ENCODE data around the gene MLH1. TPM values are rescaled to one million over a fixed set of nuclear protein-coding genes. Genes with fewer than 3 reads are reported as not detected.

The MLH1 gene
- total RNA-seq, 2 donors from 2014 or later: 17.5 to 36.5 TPM

DNA sequence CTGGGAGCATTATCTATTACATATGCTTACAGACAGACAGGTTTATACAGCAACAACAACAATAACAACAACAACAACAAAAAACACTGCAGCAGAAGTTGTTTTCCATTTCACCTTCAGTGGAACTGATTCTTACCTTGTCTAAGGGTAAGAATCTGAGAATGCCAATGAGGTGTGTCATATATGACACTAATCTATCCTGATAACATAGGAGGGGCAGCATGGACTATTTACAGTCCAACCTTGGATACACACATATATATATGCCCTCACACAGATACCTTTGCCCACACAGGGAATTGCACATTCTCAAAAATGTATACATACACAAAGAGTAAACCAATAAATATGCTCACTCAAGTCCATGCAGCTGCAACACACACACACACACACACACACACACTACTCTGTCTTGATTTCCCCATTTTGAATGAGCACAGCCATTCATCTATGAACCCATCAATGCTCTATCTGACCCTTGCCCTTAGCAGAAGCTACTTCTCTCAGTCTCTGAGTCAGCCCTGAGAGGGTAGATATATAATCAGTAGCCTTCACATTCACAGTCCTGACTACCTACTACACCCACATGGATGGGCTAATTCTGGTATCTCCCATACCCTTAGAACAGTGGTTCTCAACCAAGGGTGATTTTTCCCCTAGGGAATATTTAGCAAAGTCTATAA is 38.7 kb upstream of the MLH1 start:
- peak overlapping the region; percentile 20 for H3K27ac ChIP-seq
- H3K36me3 ChIP-seq: no peaks in the 10 kb centered on the region
- no peak overlapping the region for H3K4me3 ChIP-seq
- intact Hi-C loops (cut with DNase I): loop anchor here (5.0 kb wide), 1 partner anchor 52 kb away; no protein-coding TSS in a partner anchor
- H3K9me3 ChIP-seq: no peaks in the 10 kb centered on the region
- H3K4me1 ChIP-seq: no peaks in the 10 kb centered on the region
- H3K9ac ChIP-seq (ENCODE audit: low read depth in 2 of 2, low read length in 2 of 2): peak overlapping the region in 1 of 2 donors; percentile 31
- no peak for DNase-seq
- H3K27me3 ChIP-seq: no peaks in the 10 kb centered on the region
- TF ChIP-seq, protein P1, sequence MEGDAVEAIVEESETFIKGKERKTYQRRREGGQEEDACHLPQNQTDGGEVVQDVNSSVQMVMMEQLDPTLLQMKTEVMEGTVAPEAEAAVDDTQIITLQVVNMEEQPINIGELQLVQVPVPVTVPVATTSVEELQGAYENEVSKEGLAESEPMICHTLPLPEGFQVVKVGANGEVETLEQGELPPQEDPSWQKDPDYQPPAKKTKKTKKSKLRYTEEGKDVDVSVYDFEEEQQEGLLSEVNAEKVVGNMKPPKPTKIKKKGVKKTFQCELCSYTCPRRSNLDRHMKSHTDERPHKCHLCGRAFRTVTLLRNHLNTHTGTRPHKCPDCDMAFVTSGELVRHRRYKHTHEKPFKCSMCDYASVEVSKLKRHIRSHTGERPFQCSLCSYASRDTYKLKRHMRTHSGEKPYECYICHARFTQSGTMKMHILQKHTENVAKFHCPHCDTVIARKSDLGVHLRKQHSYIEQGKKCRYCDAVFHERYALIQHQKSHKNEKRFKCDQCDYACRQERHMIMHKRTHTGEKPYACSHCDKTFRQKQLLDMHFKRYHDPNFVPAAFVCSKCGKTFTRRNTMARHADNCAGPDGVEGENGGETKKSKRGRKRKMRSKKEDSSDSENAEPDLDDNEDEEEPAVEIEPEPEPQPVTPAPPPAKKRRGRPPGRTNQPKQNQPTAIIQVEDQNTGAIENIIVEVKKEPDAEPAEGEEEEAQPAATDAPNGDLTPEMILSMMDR (IDR thresholded peaks at IDR 0.05): no peak

DNA sequence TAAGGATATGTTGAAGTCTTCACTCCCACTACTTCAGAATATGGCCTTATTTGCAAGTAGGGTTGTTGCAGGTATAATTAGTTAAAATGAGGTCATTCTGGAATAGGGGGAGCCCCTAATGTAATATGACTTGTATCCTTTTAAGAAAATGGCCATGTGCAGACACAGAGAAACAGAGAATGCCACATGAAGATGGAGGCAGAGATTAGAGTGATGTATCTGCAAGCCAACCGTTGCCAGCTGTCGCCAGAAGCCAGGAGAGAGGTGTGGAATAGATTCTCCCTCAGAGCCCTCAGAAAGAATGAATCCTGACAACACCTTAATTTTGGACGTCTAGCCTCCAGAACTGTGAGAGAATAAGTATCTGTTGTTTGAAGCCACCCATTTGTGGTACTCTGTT is 37.2 kb upstream of the MLH1 start:
- Histone ChIP-seq H3K4me3 (no peak overlapping the region), H3K36me3 (no peaks in the 10 kb centered on the region), H3K27ac (no peak overlapping the region), H3K9me3 (no peaks in the 10 kb centered on the region), H3K4me1 (no peaks in the 10 kb centered on the region), H3K27me3 (no peaks in the 10 kb centered on the region), H3K9ac (ENCODE audit: low read depth in 2 of 2, low read length in 2 of 2) (no peak overlapping the region)
- intact Hi-C loops (cut with DNase I): loop anchor here (5.0 kb wide), 1 partner anchor 54 kb away; no protein-coding TSS in a partner anchor
- DNase-seq: no peak
- TF ChIP-seq, protein P1 (IDR thresholded peaks at IDR 0.05): no peak

DNA sequence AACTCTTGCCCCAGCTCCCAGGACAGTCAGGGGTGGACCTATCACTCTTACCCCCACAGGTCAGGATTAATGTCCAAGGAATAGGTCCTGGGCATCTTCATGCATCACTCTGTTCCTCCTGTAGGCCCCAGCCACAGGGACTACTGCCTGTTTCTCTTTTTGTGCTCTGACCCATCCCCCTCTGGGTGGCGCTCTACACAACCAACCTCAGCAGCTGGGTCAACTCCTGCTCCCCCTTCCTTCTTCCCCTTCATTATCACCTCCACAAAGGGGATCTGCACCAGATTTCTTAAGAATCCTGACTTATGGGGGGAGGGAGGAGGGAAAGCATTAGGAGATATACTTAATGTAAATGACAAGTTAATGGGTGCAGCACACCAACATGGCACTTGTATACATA is 36.3 kb upstream of the MLH1 start:
- H3K27me3 ChIP-seq: no peaks in the 10 kb centered on the region
- DNase-seq: no peak
- H3K9ac ChIP-seq (ENCODE audit: low read depth in 2 of 2, low read length in 2 of 2): no peak overlapping the region
- H3K4me1 ChIP-seq: no peaks in the 10 kb centered on the region
- TF ChIP-seq, protein P1 (IDR thresholded peaks at IDR 0.05): no peak
- no peak overlapping the region for H3K27ac ChIP-seq
- no peaks in the 10 kb centered on the region for H3K36me3 ChIP-seq
- intact Hi-C loops (cut with DNase I): loop anchor here (5.0 kb wide), 1 partner anchor 55 kb away; no protein-coding TSS in a partner anchor
- H3K4me3 ChIP-seq: no peak overlapping the region
- H3K9me3 ChIP-seq: no peaks in the 10 kb centered on the region

DNA sequence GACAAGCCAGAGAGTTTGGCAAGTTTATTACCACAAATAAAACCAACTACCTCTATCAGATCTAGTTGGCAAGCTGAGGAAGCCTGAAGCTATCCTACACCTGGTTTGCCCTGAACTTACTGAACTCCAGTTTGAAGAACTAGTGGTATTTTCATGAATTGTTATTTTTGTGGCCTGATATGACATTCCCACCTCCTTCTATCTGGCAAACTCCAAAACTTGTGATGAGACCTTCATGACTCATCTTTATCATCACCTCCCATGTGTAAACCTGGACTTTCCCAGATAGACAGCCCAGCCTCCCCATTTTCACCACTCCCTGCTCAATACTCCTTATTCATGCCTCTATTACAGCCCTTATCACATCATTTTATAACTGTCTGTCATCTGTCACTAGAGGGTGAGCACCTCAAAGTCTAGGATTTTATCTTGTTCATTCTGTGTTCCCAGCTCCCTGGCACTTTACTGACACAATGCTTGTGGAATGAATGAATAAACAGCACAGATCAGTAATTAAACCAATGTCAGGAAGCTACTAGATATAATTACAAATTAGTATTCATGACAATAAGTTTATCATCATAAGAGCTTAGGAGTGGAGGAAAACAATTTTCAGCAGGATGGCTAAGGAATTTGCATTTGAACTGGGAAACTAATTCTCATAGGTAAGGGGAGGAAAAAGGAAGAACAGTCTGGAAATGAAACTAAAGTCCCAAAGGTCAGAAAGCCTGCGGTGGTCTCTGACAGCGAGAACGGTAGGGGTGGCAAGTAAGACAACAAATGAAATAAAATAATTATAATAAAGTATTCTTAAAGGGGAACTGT is 35.2 kb upstream of the MLH1 start:
- Histone ChIP-seq H3K4me3 (no peak overlapping the region), H3K4me1 (no peaks in the 10 kb centered on the region), H3K9ac (ENCODE audit: low read depth in 2 of 2, low read length in 2 of 2) (no peak overlapping the region), H3K27me3 (no peaks in the 10 kb centered on the region), H3K36me3 (no peaks in the 10 kb centered on the region), H3K9me3 (no peaks in the 10 kb centered on the region), H3K27ac (peak overlapping the region; percentile 53)
- TF ChIP-seq, protein P1 (IDR thresholded peaks at IDR 0.05): no peak
- intact Hi-C loops (cut with DNase I): loop anchor here (2.0 to 5.0 kb wide), 2 partner anchors 56 to 229 kb away; no protein-coding TSS in a partner anchor
- no peak for DNase-seq

DNA sequence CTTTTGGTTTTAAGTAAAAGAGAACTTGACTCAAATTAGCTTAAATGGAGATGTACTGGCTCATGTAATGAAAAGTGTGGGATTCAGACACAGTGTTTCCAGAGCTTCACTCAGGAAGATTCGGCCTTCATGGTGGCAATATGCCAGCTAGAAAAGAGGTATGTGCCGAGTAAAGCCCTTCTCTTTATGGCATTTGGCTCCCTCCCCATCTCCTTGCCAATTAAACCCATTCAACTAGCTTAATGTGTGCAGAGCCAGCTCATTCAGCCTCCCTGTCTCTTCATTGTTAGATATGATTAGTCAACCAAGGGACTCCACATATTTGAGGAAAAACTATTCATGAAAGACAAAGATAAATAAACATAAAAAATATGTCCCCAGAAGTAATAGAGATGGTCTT is 33.5 kb upstream of the MLH1 start:
- Histone ChIP-seq H3K9ac (ENCODE audit: low read depth in 2 of 2, low read length in 2 of 2) (no peak overlapping the region), H3K4me3 (no peak overlapping the region), H3K27ac (no peak overlapping the region), H3K4me1 (no peaks in the 10 kb centered on the region), H3K27me3 (no peaks in the 10 kb centered on the region), H3K36me3 (no peaks in the 10 kb centered on the region), H3K9me3 (no peaks in the 10 kb centered on the region)
- DNase-seq: no peak
- intact Hi-C loops (cut with DNase I): loop anchor here (2.0 to 5.0 kb wide), 2 partner anchors 58 to 231 kb away; no protein-coding TSS in a partner anchor
- TF ChIP-seq, protein P1 (IDR thresholded peaks at IDR 0.05): no peak
